ENCODE measurements around the gene VGLL4.

The VGLL4 gene

GRCh38 chr3:11660242-11660641 lies 16.5 kb upstream of the VGLL4 start:
- no peak for TF ChIP-seq PATZ1 (CRISPR knock-in tag; IDR thresholded peaks at IDR 0.05; ENCODE audit: borderline replicate concordance)
- no peak for TF ChIP-seq TCF4 (CRISPR knock-in tag; IDR thresholded peaks at IDR 0.05; ENCODE audit: borderline replicate concordance)
- TF ChIP-seq ZNF70 (CRISPR knock-in tag; IDR thresholded peaks at IDR 0.05): no peak
- TF ChIP-seq POU6F1 (CRISPR knock-in tag; IDR thresholded peaks at IDR 0.05; ENCODE audit: borderline replicate concordance, low read depth): no peak
- no peak for TF ChIP-seq SNAI2 (CRISPR knock-in tag; IDR thresholded peaks at IDR 0.05)
- no peak for TF ChIP-seq ARNTL (CRISPR knock-in tag; IDR thresholded peaks at IDR 0.05; ENCODE audit: borderline replicate concordance, low read depth)
- TF ChIP-seq GLIS3 (CRISPR knock-in tag; IDR thresholded peaks at IDR 0.05): no peak
- TF ChIP-seq CREB5 (CRISPR knock-in tag; IDR thresholded peaks at IDR 0.05; ENCODE audit: low read depth): no peak
- no peak for TF ChIP-seq ZNF565 (CRISPR knock-in tag; conservative IDR thresholded peaks at IDR 0.05; ENCODE audit: low read depth)
- TF ChIP-seq ESRRG (CRISPR knock-in tag; IDR thresholded peaks at IDR 0.05): no peak
- TF ChIP-seq CSRNP3 (CRISPR knock-in tag; IDR thresholded peaks at IDR 0.05): no peak
- TF ChIP-seq OSR1 (CRISPR knock-in tag; IDR thresholded peaks at IDR 0.05): no peak
- TF ChIP-seq PPARA (CRISPR knock-in tag; IDR thresholded peaks at IDR 0.05; ENCODE audit: borderline replicate concordance): no peak
- TF ChIP-seq CSDC2 (CRISPR knock-in tag; IDR thresholded peaks at IDR 0.05): no peak
- TF ChIP-seq ZFP30 (CRISPR knock-in tag; IDR thresholded peaks at IDR 0.05): no peak
- no peak for TF ChIP-seq ZC3H10 (CRISPR knock-in tag; IDR thresholded peaks at IDR 0.05)
- no peak for TF ChIP-seq ZNF8 (CRISPR knock-in tag; IDR thresholded peaks at IDR 0.05)
- ATAC-seq: no peak

GRCh38 chr3:11658180-11658579 lies 14.5 kb upstream of the VGLL4 start:
- TF ChIP-seq TOX (CRISPR knock-in tag; IDR thresholded peaks at IDR 0.05; ENCODE audit: borderline replicate concordance): no peak
- no peak for TF ChIP-seq SNAI2 (CRISPR knock-in tag; IDR thresholded peaks at IDR 0.05)
- TF ChIP-seq TCF4 (CRISPR knock-in tag; IDR thresholded peaks at IDR 0.05; ENCODE audit: borderline replicate concordance): no peak
- TF ChIP-seq ESRRG (CRISPR knock-in tag; IDR thresholded peaks at IDR 0.05): no peak
- TF ChIP-seq ARNTL (CRISPR knock-in tag; IDR thresholded peaks at IDR 0.05; ENCODE audit: borderline replicate concordance, low read depth): no peak
- no peak for TF ChIP-seq PPARA (CRISPR knock-in tag; IDR thresholded peaks at IDR 0.05; ENCODE audit: borderline replicate concordance)
- TF ChIP-seq ZFP30 (CRISPR knock-in tag; IDR thresholded peaks at IDR 0.05): no peak
- no peak for TF ChIP-seq BACH2 (CRISPR knock-in tag; IDR thresholded peaks at IDR 0.05; ENCODE audit: borderline replicate concordance)
- no peak for TF ChIP-seq PATZ1 (CRISPR knock-in tag; IDR thresholded peaks at IDR 0.05; ENCODE audit: borderline replicate concordance)
- no peak for TF ChIP-seq POU6F1 (CRISPR knock-in tag; IDR thresholded peaks at IDR 0.05; ENCODE audit: borderline replicate concordance, low read depth)
- TF ChIP-seq ZNF70 (CRISPR knock-in tag; IDR thresholded peaks at IDR 0.05): no peak
- TF ChIP-seq TSHZ2 (CRISPR knock-in tag; IDR thresholded peaks at IDR 0.05): no peak
- TF ChIP-seq ISL1 (CRISPR knock-in tag; IDR thresholded peaks at IDR 0.05): no peak
- no peak for TF ChIP-seq ZNF8 (CRISPR knock-in tag; IDR thresholded peaks at IDR 0.05)
- TF ChIP-seq ZNF565 (CRISPR knock-in tag; conservative IDR thresholded peaks at IDR 0.05; ENCODE audit: low read depth): no peak
- TF ChIP-seq RARB (CRISPR knock-in tag; IDR thresholded peaks at IDR 0.05): no peak
- TF ChIP-seq CSRNP3 (CRISPR knock-in tag; IDR thresholded peaks at IDR 0.05): no peak
- TF ChIP-seq CREB5 (CRISPR knock-in tag; IDR thresholded peaks at IDR 0.05; ENCODE audit: low read depth): no peak

More at GRCh38 chr3:11658180-11658579, 14.5 kb upstream of the VGLL4 start:
- ATAC-seq: no peak

Data from SK-N-SH treated with all-trans-retinoic acid at 6 μM for 48 hours (cell line).